NCI-H1694 treated with DMSO at 0.1 percent for 48 hours (cell line): ENCODE data around the gene PGPEP1.
"Not testable (repeated sequence)": the region's sequence is repeated elsewhere in the genome, so short reads cannot be mapped to it uniquely, and the experiment has no call there.

Source experiments
- DNase-seq: peaks from one replicate; lab custom pipeline; 2025; lab: John Stamatoyannopoulos, UW

The PGPEP1 gene

DNA sequence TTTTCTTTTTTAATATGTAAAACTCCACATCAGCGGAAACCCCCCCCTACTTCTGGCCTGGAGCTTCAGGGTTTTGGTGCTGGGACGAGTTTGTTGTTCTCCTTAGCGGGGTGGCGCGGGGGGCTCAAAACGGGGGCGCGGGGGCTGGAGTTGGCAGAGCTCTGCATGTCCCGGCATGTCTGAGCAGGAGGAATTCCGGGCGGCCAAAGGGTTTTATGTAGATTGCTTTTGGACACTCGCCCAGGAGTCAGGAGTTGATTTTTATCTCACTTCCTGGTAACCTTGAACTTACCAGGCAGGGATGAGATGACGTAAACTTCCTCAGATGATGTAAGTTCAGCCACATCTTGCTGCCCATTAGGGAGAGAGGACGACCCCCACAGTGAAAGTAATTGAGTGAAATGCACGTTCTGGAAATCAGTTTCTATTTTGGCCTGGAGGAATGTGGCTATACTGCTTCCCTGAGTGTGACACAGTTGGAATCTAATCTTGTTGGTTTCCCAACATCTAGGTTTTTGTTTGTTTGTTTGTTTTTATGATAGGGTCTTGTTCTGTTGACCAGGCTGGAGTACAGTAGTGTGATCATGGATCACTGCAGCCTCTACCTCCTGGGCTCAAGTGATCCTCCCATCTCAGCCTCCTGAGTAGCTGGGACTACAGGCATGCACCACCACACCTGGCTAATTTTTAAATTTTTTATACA is 24.6 kb downstream of the PGPEP1 start:
- DNase-seq = peak; percentile 14

- DNase-seq = no peak
These were observed 25.6 kb downstream of the PGPEP1 start for GRCh38 chr19:18366021-18366435.

- DNase-seq = no peak
These were observed 28.3 kb downstream of the PGPEP1 start for GRCh38 chr19:18368504-18369222.

DNA sequence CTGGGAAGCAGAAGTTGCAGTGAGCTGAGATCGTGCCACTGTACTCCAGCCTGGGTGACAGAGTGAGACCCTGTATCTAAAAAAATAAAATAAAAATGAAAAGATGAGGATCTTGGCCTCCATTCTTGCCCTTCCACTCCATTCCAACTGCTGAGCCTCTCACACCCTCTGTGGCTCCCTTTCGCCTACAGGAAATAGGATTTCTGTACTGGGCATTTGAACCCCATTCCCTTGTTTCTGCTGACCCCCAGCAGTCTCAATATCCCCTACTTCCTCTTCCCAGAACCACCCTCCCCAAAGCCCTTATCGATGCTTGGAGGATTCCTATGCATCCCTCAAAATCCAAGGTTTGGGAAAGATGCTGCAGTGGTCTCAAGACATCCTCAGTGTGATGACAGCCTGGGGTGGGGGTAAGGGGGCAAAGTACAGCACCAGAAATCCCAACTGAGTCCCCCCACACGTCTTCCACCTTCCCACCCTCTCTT is 33.1 kb downstream of the PGPEP1 start:
- no peak for DNase-seq

DNA sequence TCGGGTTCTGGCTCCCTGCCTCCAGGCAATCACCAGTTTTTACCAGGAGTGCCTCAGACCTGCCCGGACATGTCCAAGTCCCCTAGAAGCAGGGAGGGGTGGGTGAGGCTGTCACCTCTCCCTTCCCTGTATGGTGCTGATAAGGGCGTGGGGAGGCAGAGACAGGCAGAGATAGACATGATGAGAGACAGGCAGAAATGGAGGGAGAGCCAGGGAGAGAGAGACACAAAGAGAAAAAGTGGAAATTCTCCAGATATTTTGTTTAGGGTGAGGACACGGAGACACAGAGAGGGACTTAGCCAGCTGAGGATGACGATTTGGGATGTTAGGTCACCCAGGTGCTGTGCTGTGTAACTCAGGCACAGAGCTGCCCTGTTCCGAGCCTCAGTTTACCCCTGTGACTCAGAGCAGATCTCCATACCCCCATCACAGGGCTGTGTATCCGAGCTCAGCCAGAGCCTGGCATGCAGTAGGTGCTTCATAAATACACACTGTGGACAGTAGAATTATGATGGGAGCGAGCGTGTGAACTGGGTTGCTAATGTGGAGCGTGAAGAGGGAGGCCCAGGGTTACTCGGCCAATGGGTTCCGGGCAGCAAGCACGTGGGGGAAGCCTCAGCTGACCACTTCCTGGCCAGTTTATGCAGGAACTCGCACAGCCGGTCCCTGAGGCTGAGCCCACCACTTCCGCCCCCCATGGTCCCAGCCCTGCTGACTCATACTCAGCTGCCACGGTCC is 33.7 kb downstream of the PGPEP1 start:
- peak; percentile 8 for DNase-seq

- DNase-seq = no peak
These were observed 36.6 kb downstream of the PGPEP1 start for GRCh38 chr19:18377026-18377425.

GRCh38 chr19:18379803-18380747 is 39.7 kb downstream of the PGPEP1 start:
- DNase-seq = no peak

DNA sequence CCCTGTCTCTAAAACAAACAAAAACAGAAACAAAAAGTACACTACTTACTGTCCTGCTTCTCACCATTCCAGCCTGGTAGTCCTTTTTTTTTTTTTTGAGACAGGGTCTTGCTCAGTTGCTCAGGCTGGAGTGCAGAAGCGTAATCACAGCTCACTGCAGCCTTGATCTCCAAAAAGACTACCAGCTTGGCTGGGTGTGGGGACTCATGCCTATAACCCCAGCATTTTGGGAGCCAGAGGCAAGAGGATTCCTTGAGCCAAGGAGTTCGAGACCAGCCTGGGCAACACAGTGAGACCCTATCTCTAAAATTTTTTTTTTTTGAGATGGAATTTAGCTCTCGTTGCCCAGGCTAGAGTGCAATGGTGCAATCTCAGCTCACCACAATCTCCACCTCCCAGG is 40.4 kb downstream of the PGPEP1 start:
- no peak for DNase-seq

- not testable (repeated sequence) for DNase-seq
These were observed 43.2 kb downstream of the PGPEP1 start for GRCh38 chr19:18383622-18384021.

- no peak for DNase-seq
These were observed 44.4 kb downstream of the PGPEP1 start for GRCh38 chr19:18384775-18385174.

DNA sequence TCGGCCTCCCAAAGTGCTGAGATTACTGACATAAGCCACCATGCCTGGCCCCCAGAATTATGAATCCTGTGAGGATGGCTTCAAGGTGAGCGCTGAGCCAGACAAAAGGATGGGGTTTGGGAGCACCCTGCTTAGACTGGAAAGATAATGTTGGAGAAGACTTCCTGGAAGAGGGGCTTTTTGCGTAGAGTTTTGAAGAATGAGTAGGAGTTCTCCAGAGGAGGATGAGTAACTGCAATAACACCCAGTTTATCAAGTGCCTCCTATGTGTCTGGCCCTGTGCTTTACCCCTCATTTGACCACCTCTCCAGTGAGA is 44.9 kb downstream of the PGPEP1 start:
- no peak for DNase-seq

DNA sequence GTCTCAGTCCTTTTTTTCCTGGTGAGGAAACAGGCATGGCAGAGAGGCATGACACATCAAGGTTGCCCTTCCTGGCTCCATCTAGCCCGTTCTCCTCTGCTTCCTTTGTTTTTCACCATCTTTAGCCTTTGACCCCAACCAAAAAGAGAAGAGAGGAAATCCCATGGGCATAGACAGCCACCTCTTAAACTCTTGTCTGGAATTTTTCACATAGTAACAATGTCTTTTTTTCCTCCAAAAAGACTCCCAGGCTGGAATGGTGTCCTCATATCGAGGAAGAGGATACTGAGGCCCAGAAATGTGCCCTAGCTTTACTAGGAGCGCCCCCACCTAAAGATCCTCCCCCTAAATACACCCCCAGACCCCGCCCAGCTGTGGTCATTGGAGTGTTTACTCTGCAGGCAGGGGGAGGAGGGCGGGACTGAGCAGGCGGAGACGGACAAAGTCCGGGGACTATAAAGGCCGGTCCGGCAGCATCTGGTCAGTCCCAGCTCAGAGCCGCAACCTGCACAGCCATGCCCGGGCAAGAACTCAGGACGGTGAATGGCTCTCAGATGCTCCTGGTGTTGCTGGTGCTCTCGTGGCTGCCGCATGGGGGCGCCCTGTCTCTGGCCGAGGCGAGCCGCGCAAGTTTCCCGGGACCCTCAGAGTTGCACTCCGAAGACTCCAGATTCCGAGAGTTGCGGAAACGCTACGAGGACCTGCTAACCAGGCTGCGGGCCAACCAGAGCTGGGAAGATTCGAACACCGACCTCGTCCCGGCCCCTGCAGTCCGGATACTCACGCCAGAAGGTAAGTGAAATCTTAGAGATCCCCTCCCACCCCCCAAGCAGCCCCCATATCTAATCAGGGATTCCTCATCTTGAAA is 45.5 kb downstream of the PGPEP1 start, which contains the start of gene GDF15:
Gene GDF15 (plus strand): TSS at position 484 of the 868 bp plus-strand sequence. CDS start 32 bp downstream, at position 516.
- peak; percentile 31 for DNase-seq

GRCh38 chr19:18386543-18387271 is 46.3 kb downstream of the PGPEP1 start:
- no peak for DNase-seq

- DNase-seq = peak; percentile 64
These were observed 47.9 kb downstream of the PGPEP1 start for GRCh38 chr19:18388100-18388959.

GRCh38 chr19:18388960-18389725 is 48.7 kb downstream of the PGPEP1 start:
- no peak for DNase-seq

- no peak for DNase-seq
These were observed 49.3 kb downstream of the PGPEP1 start for GRCh38 chr19:18389726-18390064.

GRCh38 chr19:18390065-18390907 is 49.9 kb downstream of the PGPEP1 start:
- DNase-seq = peak; percentile 62
